ENCODE results near the gene MRPS2. TPM values are rescaled to one million over a fixed set of nuclear protein-coding genes. Genes with fewer than 3 reads are reported as not detected.

MRPS2 gene
- total and polyA plus RNA-seq, 2 donors (not counting 3 experiments of a cell fraction or from before 2014, with no cell fraction given), result 50.8 to 231 TPM

DNA sequence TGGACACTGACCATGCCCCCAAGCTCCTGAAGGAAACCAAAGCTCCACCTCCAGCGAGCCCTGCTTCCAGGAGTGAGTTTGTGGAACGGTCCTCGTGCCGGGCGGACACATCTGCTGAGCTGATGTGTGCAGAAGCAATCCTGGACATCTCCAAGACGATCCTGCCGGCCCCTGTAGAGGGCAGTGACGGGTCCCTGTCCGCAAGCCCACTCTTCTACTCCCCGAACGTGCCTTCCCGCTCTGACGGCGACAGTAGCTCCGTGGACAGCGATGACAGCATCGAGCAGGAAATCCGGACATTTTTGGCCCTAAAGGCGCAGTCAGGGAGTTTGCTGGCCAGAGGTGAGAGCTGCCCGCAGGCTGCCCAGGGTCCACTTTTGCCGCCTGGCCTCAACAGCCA is 14.7 kb upstream of the MRPS2 start:
- CTCF ChIA-PET, result interaction anchor here (1.1 kb wide), 1 partner anchor 19 kb away, joined by 3 read pairs; no protein-coding TSS in a partner anchor
- intact Hi-C loops (cut with micrococcal nuclease), result no loop called here
- no TSS peak for BruUV-seq (replicated peaks)

More for the DNA sequence above, 14.7 kb upstream of the MRPS2 start:
- no peak overlapping the region for H3K4me2 ChIP-seq (ENCODE audit: insufficient read depth, low read length)
- H3K9ac ChIP-seq (replicated peaks; ENCODE audit: extremely low read depth, insufficient read depth, low read length), result no peak overlapping the region
- H3K27me3 ChIP-seq (ENCODE audit: control insufficient read depth in 2 of 2, insufficient read depth in 2 of 2, low read length in 2 of 2), result no peaks in the 10 kb centered on the region
- TF ChIP-seq GATA2 (IDR thresholded peaks at IDR 0.05; ENCODE audit: insufficient read depth, insufficient read length, low read depth, low read length) (no peak), POLR2A (IDR thresholded peaks at IDR 0.05; ENCODE audit: low read depth, low read length) (no peak), EZH2 (IDR thresholded peaks at IDR 0.05; ENCODE audit: borderline replicate concordance, low read depth, low read length, severe bottlenecking) (no peak), JUN (IDR thresholded peaks at IDR 0.05; ENCODE audit: borderline replicate concordance, insufficient read depth, insufficient read length, low read depth) (no peak), MYC (IDR thresholded peaks at IDR 0.05; ENCODE audit: low read depth, low read length) (no peak), POLR2AphosphoS5 (IDR thresholded peaks at IDR 0.05; ENCODE audit: insufficient read depth, low read depth, low read length) (no peak), FOS (IDR thresholded peaks at IDR 0.05; ENCODE audit: borderline replicate concordance, insufficient read depth, low read length) (no peak)
- TF ChIP-seq, protein P1, sequence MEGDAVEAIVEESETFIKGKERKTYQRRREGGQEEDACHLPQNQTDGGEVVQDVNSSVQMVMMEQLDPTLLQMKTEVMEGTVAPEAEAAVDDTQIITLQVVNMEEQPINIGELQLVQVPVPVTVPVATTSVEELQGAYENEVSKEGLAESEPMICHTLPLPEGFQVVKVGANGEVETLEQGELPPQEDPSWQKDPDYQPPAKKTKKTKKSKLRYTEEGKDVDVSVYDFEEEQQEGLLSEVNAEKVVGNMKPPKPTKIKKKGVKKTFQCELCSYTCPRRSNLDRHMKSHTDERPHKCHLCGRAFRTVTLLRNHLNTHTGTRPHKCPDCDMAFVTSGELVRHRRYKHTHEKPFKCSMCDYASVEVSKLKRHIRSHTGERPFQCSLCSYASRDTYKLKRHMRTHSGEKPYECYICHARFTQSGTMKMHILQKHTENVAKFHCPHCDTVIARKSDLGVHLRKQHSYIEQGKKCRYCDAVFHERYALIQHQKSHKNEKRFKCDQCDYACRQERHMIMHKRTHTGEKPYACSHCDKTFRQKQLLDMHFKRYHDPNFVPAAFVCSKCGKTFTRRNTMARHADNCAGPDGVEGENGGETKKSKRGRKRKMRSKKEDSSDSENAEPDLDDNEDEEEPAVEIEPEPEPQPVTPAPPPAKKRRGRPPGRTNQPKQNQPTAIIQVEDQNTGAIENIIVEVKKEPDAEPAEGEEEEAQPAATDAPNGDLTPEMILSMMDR (IDR thresholded peaks at IDR 0.05; ENCODE audit: extremely low read depth in 1 of 2, insufficient read depth in 1 of 2, low read depth in 1 of 2, low read length in 2 of 2), result no peak
- TF ChIP-seq, protein P2, sequence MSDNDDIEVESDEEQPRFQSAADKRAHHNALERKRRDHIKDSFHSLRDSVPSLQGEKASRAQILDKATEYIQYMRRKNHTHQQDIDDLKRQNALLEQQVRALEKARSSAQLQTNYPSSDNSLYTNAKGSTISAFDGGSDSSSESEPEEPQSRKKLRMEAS (IDR thresholded peaks at IDR 0.05; ENCODE audit: insufficient read depth, insufficient read length), result no peak
- dilution Hi-C loops (cut with MboI; ENCODE audit: extremely low pct_ligation_motif_present, low sequenced_read_pairs), result no loop called here
- no peak for DNase-seq (ENCODE audit: low read depth, low spot score)
- H3K79me2 ChIP-seq (ENCODE audit: control insufficient read depth, insufficient read depth, low read length), result no peaks in the 10 kb centered on the region
- peaks cover 0 to 29% of the 10 kb centered on the region in 2 experiments for H3K36me3 ChIP-seq (ENCODE audit: control insufficient read depth in 2 of 2, extremely low read depth in 1 of 2, insufficient read depth in 2 of 2, low read length in 2 of 2)
- H3K4me1 ChIP-seq (ENCODE audit: control insufficient read depth, extremely low read depth, insufficient read depth, low read length), result peaks cover 1% of the 10 kb centered on the region
- POLR2A ChIA-PET, result no interaction called here
- FAIRE-seq, result no peak
- no peak overlapping the region for H3K27ac ChIP-seq (ENCODE audit: insufficient read depth, low read depth, low read length)
- no peaks in the 10 kb centered on the region for H4K20me1 ChIP-seq (replicated peaks; ENCODE audit: control insufficient read depth, extremely low read depth, insufficient read depth, low read length)
- no peak overlapping the region for H3K4me3 ChIP-seq (replicated peaks in 1 of 3; ENCODE audit: insufficient read depth in 1 of 3, low read depth in 1 of 3, low read length in 3 of 3)
- H2AFZ ChIP-seq (ENCODE audit: low read depth, low read length), result no peak overlapping the region
- no peaks in the 10 kb centered on the region for H3K9me1 ChIP-seq (replicated peaks; ENCODE audit: control insufficient read depth, extremely low read depth, insufficient read depth, low read length)
- no peaks in the 10 kb centered on the region for H3K9me3 ChIP-seq (replicated peaks; ENCODE audit: control insufficient read depth, insufficient read depth, low read length)

All from endothelial cell of umbilical vein (primary cell).